GM18511 (cell line): Measurements from ENCODE around the gene CAP1.
"Not testable (repeated sequence)": the region's sequence is repeated elsewhere in the genome, so short reads cannot be mapped to it uniquely, and the experiment has no call there.

Source experiments
- ATAC-seq: cut with Tn5 transposase; IDR thresholded peaks from one replicate; pipeline ENCODE4 v1.9.1; 2021; ENCODE audit warnings: mild to moderate bottlenecking, moderate library complexity; ENCODE audit not compliant: unreplicated experiment

Gene CAP1

GRCh38 chr1:40058097-40058452 lies 17.5 kb downstream of the CAP1 start:
- no peak for ATAC-seq

GRCh38 chr1:40058453-40059337 lies 18.2 kb downstream of the CAP1 start:
- no peak for ATAC-seq

- ATAC-seq: no peak
Measured at GRCh38 chr1:40059338-40059959, 18.9 kb downstream of the CAP1 start.

- ATAC-seq: no peak
Measured at GRCh38 chr1:40059960-40060750, 19.6 kb downstream of the CAP1 start.

GRCh38 chr1:40064797-40065499 lies 24.4 kb downstream of the CAP1 start:
- ATAC-seq: peak; percentile 80

GRCh38 chr1:40067023-40067422 lies 26.5 kb downstream of the CAP1 start:
- no peak for ATAC-seq

GRCh38 chr1:40067851-40068250 lies 27.3 kb downstream of the CAP1 start:
- ATAC-seq: no peak

GRCh38 chr1:40072142-40072541 lies 31.6 kb downstream of the CAP1 start:
- ATAC-seq: no peak

GRCh38 chr1:40073062-40073461 lies 32.5 kb downstream of the CAP1 start:
- ATAC-seq: no peak

GRCh38 chr1:40075266-40075665 lies 34.7 kb downstream of the CAP1 start:
- no peak for ATAC-seq

- ATAC-seq: no peak
Measured at GRCh38 chr1:40076895-40077312, 36.4 kb downstream of the CAP1 start.

- ATAC-seq: no peak
Measured at GRCh38 chr1:40078512-40079333, 38.2 kb downstream of the CAP1 start.

- no peak for ATAC-seq
Measured at GRCh38 chr1:40079774-40080400, 39.4 kb downstream of the CAP1 start.

GRCh38 chr1:40081871-40082270 lies 41.3 kb downstream of the CAP1 start:
- ATAC-seq: no peak

- not testable (repeated sequence) for ATAC-seq
Measured at GRCh38 chr1:40084750-40085149, 44.2 kb downstream of the CAP1 start.

- ATAC-seq: no peak
Measured at GRCh38 chr1:40090652-40091355, 50.3 kb downstream of the CAP1 start.

- ATAC-seq: no peak
Measured at GRCh38 chr1:40092241-40092640, 51.7 kb downstream of the CAP1 start.

- ATAC-seq: no peak
Measured at GRCh38 chr1:40092706-40093639, 52.4 kb downstream of the CAP1 start.
